DMS53 (cell line): ENCODE measurements around the gene MISP3.

Experiments
- DNase-seq: peaks from one replicate; lab custom pipeline; 2025; lab: John Stamatoyannopoulos, UW

MISP3 gene

GRCh38 chr19:14080887-14081796 lies 8.6 kb downstream of the MISP3 start:
- DNase-seq, result peak; percentile 98

GRCh38 chr19:14081797-14082674 lies 9.4 kb downstream of the MISP3 start:
- DNase-seq, result peak; percentile 63

- DNase-seq, result no peak
Measured at GRCh38 chr19:14082675-14082960, 10.0 kb downstream of the MISP3 start.

GRCh38 chr19:14085309-14085995 lies 12.9 kb downstream of the MISP3 start, which contains the start of gene C19orf67:
TSS of gene C19orf67 (minus strand) at chr19:14085783. CDS start at chr19:14085627, 156 bp downstream.
- DNase-seq, result no peak

GRCh38 chr19:14086098-14086497 lies 13.5 kb downstream of the MISP3 start:
- DNase-seq, result no peak

- peak; percentile 19 for DNase-seq
Measured at GRCh38 chr19:14088634-14089411, 16.2 kb downstream of the MISP3 start.

GRCh38 chr19:14089412-14089661 lies 16.8 kb downstream of the MISP3 start:
- DNase-seq, result no peak

GRCh38 chr19:14089662-14090508 lies 17.3 kb downstream of the MISP3 start:
- peak; percentile 81 for DNase-seq

- peak; percentile 94 for DNase-seq
Measured at GRCh38 chr19:14090509-14091080, 18.0 kb downstream of the MISP3 start, which contains the start of gene SAMD1. TSS of gene SAMD1 (minus strand) at chr19:14090751.

GRCh38 chr19:14091081-14091812 lies 18.7 kb downstream of the MISP3 start:
- DNase-seq, result peak; percentile 94

GRCh38 chr19:14091813-14092462 lies 19.4 kb downstream of the MISP3 start:
- DNase-seq, result peak; percentile 49

GRCh38 chr19:14093117-14093823 lies 20.7 kb downstream of the MISP3 start:
- DNase-seq, result no peak

GRCh38 chr19:14094854-14095253 lies 22.3 kb downstream of the MISP3 start:
- no peak for DNase-seq

GRCh38 chr19:14096272-14096992 lies 23.8 kb downstream of the MISP3 start:
- no peak for DNase-seq

- DNase-seq, result peak; percentile 15
Measured at GRCh38 chr19:14097532-14098151, 25.1 kb downstream of the MISP3 start.

GRCh38 chr19:14101003-14101545 lies 28.5 kb downstream of the MISP3 start:
- no peak for DNase-seq

GRCh38 chr19:14102102-14102696 lies 29.6 kb downstream of the MISP3 start:
- DNase-seq, result no peak
